GM10266 (cell line): ENCODE measurements around the gene PERCC1.

Experiments used
- DNase-seq: peaks from one replicate; pipeline ENCODE4 v3.0.0; 2012; ENCODE audit errors: extremely low spot score
- CTCF ChIP-seq: IDR thresholded peaks from 2 replicates; pipeline ENCODE4 v1.5.1; 2012; ENCODE audit warnings: mild to moderate bottlenecking, low read depth; ENCODE audit not compliant: control insufficient read depth, insufficient read depth; ENCODE audit errors: missing control alignments

PERCC1 gene

DNA sequence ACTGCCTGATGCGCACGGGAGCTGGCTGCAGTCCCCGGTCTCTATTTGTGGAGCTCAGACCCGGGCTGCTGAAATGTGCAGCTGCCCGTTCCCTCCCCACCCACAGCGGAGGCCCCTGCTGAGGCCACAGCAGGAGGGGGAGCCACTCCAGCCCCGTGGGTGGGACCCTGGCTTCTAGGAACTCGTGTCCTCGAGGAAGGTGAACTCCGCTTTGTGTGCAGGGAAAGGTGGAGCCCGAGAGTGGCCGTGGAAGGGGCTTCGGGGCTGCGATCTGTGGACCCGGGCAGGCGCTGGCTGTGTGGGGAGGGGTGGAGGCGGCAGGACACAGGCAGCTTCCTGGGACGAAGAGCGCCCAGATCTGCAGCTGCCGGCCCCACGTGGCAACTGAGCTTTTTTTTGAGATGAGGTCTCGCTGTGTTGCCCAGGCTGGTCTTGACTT is 10.5 kb downstream of the PERCC1 start:
- DNase-seq = no peak
- TF ChIP-seq CTCF = no peak

- TF ChIP-seq CTCF = no peak
- no peak for DNase-seq
Observed at GRCh38 chr16:1442697-1443096, 11.8 kb downstream of the PERCC1 start.

DNA sequence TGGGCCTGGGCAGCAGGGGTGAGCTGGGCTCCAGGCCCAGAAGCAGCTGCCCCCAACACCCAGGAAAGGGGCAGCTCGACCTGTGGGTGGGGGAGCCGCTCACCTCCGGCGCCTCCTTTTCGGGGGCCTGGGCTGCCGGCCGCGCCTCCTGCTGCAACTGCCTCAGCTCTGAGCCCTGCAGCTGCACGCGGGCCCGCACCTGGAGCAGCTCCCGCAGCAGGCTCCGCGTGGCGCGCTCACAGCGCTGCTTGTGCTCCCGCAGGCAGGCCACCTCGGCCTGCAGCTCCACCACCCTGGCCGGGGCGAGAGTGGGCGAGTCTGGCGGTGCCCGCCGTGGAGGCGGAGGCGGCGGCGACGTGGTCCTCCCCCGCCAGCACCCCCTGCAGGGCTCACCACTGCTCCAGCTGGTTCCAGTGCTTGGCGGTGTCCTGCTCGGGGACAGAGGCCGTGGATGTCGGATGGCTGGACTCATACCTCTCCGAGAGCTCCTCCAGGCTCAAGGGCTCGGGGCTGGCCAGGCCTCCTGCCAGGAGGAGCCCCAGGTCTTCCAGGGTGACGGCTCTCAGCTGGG is 12.6 kb downstream of the PERCC1 start:
- no peak for TF ChIP-seq CTCF

GRCh38 chr16:1443980-1444729 is 13.3 kb downstream of the PERCC1 start, which contains the start of gene CCDC154:
Gene CCDC154 (minus strand): TSS chr16:1444556. CDS start chr16:1444322, 234 bp downstream.
- TF ChIP-seq CTCF = no peak
- DNase-seq = no peak

More for the DNA sequence above, 12.6 kb downstream of the PERCC1 start:
- no peak for DNase-seq

DNA sequence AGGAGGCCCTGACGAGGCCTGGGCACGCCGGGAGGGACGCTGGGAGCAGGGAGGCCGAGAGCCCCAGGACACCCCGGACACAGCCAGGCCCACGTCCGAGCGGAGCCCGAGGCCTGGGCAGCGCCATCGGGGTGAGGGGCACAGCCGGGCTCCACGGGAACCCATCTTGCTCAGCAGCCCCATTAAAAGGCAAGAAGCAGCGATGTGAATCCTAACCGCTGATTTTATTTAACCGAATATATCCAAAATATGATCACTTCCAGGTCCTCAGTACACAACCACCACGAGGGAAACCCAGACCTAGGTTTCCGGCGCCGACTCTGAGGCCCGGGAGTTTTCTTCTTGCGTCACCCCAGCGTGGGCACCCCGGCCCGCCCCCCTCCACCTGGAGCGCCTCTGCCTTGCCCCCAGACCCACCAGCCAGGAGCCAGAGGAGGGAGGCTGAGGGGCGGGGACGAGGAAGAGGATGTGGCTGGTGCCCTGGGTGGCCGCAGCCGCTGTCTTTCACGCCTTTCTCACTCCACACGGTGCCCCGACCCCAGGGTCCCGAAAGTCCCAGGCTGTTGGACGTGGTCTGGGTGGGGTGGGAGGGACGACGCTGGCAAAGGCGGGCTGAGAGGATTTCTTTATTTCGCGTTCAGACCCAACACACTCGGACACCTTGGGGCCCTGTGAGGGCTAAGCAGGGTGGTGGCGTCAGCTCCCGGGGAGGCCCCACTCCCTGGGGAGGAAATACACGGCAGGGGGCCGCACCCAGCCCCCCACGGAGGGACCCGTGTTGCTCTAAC is 14.0 kb downstream of the PERCC1 start:
- TF ChIP-seq CTCF = no peak
- DNase-seq = no peak

GRCh38 chr16:1445518-1446203 is 14.8 kb downstream of the PERCC1 start:
- no peak for DNase-seq
- no peak for TF ChIP-seq CTCF
